ENCODE data around the gene LPAR2.

Gene LPAR2

DNA sequence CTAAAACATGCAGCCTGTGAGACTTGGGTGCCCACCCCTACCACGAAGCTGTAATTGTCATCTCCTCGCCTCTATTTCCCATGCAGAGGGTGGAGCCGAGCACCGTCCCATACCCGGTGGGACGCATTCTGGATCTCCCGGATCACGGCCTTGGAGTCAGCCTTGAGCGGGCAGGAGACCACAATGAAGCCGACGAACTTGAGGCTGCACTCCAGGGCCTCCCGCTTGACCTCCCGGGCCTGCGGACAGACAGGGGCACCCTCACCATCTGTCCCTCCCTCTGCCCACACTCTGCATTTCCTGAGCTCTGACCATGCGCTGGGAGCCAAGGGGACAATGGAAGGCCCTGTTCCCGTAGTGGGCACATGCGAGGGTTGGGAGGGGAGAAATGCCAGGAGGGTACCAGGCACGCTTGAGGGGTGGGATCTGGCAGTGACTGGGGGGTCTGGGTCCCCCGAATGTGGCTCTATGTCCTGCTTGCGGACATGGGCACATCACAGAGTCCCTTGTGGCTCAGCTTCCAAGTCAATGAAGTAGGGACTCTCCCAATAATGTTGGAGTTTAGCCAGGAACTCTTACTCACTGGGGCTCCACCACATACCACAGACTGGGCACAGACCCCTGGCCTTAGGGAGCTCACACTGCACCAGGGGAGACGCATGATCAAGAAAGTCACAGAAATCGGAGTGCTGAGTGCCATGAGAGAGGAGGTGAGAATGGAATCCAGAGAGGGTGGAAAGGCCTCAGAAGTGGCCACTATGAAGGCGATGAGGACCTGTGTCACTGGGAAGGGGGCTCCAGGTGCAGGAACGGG, 24.7 kb upstream of the LPAR2 start:
- no peak for DNase-seq

DNA sequence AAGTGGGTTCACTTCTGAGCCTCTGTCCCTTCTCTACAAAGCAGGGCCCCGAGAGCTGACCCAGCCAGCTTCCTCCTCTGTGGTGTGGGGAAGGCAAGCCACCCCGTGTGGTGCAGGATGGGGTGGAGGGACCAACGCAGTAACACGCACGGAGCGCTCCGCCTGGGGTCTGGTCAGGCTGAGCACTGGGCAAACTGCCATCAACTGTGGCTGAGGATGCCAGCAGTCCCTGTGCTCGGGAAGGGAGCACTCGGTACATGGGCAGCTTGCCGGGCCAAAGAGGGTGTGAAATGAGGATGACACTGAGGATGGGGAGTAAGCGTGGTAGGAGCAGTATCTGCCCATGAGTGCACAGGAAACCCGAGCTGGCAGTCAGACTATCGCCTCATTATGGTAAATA, 23.1 kb upstream of the LPAR2 start:
- no peak for DNase-seq

DNA sequence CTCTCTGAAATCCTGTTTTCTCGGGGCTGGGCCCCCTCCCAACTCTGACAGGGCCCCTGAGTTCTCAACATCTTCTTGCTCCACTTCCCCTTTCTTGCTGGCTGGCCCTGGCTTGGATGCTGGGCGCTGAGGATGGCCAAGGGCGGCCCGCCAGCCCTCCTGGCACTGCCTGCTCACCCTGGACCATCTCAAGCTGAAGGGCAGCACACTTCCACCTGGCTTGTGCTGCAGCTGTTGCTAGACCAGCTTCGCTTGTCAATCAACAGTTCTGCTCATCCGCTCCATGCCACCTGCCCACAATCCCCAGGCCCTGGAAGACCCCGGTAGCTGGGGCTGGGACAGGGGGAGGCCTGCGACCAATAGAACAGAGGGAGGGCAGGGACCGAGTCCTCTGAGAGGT, 22.3 kb upstream of the LPAR2 start:
- DNase-seq: no peak

DNA sequence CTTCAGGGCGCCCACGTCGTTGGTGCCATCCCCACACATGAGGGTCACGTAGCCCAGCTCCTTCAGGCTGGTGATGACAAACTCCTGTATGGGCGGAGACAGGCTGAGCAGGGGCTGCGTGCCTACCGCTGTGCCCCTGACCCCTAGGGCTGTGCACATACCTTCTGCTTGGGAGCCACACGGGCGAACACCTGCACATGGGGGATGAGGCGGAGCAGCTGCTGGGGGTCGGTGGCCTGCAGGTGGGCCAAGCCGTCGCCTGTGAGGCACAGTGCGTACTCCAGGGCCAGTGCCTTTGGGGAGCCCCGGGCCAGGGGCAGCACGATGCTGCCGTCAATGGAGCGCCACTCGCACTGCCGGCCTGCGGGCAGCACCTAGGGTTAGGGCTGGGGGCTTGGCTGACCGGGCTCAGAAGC, 21.6 kb upstream of the LPAR2 start:
- DNase-seq: no peak

DNA sequence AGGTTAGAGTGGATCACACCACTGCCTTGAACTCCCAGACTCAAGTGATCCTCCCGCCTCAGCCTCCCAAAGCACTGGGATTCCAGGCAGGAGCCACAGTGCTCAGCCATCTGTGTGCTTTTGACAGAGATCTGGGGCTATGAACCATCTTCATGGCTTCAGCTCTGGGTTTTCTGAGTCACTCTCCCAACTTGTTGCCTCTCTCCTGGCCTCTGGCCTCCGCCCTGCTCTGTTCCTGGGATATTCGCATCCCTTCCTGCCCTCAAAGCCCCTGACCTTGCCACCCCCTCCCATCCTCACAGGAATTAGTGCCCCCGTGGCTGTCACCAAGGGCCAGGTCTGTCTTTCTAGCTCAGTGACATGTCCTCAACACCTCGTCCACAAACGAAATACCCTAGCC, 21.1 kb upstream of the LPAR2 start:
- DNase-seq: no peak

DNA sequence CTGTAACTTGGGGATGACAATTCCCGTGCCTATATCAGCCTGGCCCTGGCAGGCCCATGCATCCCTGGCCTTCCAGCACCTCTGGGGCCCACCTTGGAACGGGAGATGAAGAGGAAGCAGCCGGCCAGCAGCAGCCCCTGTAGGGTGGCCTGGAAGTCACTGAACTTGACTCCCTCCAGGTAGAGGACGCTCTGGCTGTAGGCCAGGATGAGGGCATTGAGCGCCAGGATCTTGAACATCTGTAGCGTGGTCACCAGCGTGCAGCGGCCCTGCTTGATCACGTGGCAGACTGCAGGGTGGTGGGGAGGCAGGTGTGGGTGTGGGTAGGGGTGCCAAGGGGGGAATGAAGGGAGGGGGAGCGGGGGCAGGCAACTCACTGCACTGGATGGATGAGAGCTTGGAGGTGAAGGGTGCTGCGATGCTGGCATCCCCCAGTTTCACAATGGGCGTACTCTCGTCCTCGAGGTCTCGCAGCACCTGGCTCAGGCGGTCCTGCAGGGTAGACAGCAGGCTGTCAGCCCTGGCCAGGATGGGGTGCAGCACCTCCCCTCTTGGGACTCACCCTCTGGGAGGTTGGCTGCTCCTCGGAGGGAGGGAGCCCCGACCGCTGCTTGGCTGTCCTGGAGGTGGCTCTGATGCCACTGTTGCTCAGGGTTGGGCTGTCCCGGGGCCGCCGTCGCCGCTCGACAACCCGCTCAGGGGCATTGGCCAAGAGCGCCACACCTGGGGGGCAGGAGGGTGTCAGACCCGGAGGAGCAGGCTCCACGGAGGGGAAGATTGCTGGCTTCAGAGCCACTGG, 19.2 kb upstream of the LPAR2 start:
- no peak for DNase-seq

DNA sequence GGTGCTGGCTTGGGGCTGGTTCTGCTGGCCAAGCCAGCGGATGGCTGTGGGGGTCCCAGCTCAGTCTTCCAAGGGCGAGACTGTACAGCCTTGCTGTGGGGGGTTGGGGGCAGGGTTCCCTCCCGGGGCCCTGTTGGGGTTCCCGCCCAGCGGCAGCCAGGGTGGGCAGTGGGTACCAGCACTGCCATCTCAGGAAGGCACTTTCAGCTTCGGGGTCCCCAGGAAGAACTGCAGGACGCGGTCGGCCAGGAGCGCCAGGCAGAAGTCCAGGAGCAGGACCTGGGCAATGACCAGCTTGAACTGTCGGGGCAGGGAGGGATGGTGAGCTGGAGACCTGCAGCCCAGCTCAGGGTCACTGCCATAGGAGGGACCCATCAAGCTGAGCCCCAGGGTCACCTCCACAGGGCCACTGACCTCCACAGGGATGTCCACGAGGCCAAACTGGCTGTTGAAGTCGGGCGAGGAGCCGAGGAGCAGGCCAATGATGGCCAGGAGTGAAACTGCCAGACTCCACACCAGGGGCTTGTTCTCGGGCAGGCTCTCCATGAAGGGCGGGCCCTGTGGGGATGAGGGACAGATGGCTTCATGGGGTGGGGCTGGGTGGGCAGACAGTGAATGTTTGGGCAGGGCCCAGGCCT, 17.3 kb upstream of the LPAR2 start:
- no peak for DNase-seq

DNA sequence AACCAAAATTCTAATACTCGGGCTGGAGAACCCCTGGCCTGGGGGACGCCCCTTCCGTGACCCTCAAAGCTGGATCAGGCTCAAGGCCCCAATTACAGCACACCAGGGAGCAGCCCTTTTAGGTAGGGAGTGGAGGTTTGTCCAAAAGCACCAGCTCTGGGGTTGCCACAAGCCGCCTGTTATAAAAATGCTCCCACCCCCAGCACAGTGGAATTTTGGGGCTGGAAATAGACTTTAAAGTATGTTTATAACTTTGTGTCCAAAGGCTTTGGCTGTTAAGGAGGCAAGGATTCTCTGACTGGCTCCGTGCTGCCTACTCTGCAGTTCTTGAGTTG, 16.0 kb upstream of the LPAR2 start:
- no peak for DNase-seq

DNA sequence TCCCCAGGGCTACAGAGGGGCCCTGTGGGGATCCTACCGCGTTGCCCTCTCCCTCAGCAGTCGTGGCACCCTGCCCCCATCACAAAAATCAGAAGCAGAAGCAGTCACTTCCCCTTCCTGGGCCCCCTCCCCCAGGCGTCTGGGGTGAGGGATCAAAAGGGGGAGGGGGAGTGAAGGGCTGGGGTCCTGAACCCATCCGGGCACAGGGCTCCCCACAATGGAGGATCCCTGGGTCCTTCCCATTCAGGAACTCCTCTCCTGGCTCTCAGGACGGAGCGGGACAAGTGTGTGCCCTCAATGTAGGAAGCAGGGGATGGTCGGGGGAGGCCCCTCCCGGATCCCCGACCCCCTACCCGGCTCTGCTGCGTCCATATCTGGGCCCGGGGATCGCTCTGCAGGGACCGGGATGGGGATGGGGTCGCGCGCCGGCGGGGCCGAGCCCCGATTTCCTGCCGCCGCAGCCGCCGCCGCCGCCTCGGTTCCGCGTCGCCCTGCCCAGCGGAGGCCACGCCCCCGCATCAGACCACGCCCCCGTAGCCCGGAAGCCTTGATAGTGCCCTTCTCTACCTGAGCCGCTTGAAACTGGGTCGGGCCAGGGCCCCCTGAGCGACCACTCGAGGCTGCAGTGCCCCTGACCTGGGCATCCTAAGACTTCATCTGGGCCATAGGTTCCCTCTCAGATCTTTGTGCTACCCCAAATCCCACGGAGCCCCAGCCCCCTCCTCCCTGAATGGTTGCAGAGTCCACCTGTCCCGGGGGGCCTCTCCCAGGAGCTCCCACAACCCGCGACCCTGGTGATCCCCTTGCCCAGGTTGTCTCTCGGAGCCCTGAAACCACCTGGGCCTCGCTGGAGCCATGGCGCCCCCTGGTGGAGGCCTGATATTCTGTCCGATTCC, 15.4 kb upstream of the LPAR2 start, which contains the start of gene GMIP:
TSS of gene GMIP (minus strand) at position 500 of the 896 bp plus-strand sequence. CDS start at position 372, 128 bp downstream.
- DNase-seq: peak; percentile 49

DNA sequence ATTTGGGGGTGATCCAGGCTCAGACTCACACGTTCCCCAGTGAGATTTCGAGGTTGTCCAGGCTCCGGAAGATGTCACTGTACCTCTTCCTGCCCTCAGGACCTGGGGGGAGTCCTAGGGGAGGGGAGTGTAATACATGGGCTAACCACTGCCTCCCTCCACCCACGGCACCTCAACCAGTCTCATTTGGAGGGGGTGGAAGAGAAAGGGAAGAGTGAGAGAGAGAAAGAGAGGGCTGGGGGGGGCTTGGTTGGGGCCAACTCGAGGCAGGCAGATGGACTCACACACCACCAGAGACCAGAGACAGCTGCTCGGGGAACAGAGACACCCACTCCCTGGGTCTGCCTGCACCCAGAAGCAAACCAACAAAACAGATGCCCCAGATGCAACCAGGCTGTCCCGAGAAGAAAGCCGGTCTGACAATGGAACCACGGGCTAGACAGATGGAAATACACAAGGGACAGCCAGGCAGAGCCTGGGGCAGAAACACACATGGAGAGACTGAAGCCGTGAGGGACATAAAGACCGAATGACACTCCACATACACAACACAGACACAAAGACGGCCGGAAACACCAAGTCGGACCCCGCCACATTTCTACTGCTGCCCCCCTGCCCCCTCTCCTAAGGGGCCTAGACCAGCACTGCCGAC, 14.6 kb upstream of the LPAR2 start:
- no peak for DNase-seq

DNA sequence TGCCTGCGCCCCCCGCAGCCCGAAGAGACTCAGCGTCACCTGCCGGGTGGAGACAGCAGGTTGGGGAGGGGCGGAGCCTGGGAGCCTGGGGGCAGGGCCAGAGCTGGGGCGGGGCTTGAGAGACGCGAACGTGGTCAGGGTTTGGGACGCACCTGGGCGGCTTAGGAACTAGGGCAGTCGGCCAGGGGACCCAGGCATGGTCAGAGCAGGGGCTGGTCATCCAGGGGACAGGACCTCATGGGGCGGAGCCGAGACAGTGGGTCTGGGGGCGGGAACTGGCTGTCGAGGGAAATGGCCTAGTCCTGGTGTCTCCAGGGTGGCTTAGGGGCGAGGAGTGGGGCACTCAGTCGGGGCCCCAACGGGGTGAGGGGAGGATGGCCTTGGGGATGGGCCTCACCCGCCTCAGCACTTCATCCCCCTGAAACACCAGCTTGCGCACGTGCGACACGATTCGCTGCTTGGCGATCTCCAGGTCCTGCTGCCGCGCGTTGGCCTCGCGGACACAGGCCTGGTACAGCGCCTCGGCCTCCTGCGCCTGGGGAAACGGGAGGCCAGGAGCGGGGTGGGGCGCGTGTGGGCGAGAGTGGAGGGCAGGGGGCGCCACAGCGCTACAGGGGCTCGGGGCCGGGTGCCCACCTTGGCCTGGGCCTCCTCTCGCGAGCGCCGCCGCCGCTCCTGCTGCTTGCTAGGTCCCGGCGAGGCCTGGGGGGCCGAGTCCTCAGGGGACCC, 9.7 kb upstream of the LPAR2 start:
- DNase-seq: no peak

DNA sequence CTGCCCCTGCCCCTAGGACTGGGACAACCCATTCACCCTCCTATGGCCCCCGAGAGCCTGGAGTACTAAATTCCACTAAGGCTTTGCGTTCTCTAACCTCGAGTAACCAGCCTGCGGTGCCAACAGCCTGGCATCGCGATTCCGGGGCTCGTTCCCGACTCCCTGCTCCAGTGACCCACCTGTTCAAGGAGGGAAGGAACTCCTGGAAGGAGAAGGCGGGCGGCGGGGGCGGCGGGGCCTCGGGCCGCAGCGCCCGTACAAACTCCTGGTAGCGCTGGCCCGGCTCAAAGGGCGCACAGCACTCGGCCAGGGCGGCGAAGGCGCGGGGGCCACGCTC, 9.1 kb upstream of the LPAR2 start:
- no peak for DNase-seq

DNA sequence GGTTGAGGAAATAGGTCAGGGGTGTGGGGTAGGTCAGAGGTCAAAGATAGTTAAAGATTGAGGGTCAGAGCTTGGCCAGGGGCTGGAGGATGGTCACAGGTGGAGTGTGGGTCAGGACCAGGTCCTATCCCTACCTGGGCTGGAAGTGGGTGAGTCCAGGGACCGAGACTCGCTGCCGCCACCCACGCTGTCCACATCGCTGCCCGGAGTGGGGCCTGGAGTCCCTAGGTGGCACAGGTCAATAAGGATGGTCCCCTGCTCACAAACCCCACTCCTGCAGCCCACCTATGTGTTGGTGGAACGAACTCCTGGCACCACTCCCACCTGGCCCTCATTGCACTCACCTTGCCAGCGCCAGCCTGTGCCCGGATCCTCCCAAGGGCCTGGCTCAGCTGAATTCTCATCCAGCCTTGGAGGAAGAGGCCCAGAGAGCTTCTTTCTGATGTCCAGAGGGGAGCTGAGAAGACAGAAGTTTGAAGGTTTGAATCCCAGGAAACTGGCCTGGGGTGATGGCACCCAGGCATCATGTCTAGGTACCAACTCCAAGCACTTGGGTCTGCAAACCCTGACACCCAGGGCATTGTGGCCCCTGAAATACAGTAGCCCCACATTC, 8.7 kb upstream of the LPAR2 start:
- DNase-seq: no peak

DNA sequence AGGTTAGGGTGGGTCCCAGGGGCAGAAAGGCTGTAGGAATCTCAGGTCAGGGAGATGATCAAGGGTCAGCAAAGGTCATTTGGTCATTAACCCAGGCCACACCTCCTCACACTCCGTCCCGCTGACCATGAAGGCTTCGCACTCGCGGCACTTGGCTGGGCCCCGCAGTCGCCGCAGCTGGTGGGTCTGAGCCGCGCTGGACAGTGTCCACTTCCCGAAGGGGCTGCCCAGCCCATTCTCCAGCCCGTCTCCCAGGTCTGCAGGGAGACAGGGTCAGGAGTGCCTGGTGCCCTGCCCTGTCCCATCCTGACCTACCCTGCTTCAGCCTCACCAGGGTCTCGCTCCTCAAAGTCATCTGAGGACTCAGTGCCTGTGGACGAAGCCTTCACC, 7.3 kb upstream of the LPAR2 start:
- DNase-seq: no peak

DNA sequence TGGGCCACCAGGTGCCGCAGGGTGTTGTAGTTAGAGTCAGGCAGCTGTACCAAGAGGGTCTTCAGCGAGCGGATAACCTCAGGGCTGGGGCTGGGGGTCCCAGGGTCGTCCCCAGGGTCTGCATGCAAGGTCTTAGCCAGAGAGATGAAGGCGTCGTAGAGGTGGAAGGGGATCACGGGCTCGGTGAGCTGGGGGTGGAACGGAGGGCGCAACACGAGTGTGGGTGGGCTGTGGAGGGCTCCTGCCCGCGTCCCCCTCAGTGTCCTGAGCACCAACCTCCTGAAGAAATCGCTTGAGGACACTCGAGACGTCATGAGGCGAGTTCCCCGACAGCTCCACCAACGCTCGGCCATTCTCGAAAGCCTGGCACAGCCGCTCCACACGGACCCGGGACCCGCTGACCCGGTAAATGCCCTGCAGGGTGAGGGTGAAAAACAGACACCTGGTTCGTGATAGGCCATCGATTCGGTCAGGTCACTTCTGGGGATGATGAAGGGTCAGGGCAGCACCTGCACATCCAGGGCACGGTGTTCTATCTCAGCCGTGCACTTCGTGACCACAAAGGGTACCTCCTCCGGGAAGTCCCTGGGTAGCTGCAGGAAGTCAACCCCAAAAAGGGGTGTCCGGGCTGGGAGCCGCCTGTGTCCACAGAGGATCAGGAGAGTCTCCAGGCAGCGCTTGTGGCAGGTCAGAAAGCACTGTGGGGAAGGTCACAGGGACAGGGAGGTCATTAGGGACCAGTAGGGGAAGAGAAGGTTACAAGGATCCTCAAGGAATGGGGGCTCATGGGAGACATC, 6.7 kb upstream of the LPAR2 start:
- no peak for DNase-seq

DNA sequence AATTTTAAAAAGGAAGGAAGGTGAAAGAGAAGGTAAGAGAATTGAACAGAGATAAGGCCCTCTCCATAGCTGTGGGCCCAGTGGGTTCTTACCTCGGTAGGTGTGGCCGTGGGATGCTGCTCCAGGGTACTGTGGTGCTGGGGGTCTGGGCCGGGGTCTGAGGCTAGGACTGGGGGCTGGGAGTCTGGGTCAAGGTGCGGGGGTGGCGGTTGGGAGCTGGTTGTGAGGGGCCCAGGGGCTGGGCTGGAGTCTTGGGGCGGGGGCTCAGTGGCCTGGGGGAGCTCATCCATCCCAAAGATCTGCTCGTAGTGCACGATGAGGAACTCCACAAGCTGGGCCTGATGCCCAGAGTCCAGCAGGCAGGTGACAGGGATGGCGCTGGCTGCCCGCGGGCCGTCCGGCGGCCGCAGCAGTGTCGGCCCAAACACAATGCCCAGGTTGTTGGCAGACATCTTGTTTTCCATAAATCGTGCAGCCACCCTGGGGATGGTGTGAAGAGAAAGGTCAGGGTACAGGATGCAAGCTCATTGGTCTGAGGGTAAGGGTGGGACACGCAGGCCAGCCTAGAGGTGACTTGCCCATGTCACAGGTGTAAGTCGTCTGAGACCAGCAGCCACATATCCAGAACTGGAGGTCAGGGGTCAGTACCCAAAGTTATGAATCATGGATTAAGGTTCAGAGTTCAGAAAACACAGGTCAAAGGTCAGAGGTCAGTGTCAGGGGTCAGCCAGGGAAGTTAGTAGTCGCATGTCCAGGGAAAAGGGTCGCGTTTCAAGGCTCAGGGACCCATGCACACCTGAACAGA, 5.9 kb upstream of the LPAR2 start:
- DNase-seq: no peak

DNA sequence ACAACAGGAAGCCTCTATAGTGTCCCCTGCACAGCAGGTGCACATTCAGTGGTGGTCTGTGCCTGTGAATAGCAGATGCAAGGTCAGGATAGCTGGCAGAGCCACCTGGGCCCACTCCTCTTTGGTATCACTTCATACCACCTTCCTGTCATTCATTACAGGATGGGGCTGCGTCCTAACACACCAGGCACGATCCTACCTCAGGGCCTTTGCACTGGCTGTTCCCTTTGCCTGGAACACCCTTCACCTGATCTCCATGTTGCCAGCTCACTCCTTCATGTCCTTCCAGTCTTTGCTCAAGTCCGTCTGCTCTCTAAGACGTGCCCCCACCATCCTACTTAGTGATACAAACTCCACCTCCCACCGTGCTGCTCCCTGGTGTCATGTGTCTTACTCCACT, 4.6 kb upstream of the LPAR2 start:
- DNase-seq: no peak

DNA sequence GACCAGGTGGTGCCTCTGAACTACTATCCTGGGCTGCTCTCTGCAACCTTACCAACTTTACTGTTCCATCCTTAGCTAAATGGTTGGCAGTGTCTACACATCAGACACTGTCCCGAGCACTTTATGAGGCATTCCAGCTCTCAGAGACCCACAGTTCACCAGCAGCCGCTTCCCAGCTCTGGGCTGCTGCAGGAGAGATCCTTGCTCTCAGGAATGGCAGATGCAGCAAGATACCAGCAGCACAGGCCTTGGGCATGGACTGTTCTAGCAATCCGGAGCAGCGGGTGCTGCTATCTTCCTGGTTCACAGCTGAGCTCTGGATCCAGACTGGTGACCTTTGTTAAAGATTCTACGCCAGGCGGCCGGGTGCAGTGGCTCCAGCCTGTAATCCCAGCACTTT, 3.3 kb upstream of the LPAR2 start:
- no peak for DNase-seq

DNA sequence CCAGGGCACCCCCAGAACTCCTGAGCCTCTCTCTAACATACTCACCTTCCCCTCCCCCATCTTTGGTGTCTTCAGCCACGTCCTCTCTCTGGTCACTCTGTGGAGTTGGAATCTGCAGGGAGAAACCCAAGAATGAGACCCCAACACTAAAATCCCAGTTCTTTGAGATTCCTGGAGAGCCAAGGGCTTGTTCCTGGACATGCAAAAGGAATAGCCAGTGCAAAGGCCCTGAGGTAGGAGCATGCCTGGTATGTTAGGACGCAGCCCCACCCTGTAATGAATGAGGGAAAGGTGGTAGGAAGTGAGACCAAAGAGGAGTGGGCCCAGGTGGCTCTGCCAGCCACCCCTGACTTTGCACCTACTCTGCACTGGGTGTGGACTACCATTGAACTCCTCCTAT, 2.4 kb upstream of the LPAR2 start:
- no peak for DNase-seq

DNA sequence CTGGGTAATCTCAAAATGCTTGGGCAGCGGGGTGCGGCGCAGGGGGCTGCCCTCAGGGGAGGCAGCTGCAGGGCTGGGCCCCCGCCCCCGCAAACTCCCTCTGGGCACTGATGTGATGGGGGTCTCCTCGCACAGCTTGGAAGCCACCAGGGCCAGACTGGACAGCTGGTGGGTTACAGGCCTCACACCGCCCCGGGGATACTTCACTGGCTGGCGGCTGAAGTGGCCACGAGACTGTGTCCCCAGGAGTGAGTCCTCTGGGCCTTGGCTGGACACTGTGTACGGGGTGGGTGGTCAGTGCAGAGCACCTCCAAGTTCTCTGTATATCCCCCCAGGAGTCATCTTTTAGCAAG, 2.0 kb upstream of the LPAR2 start:
- no peak for DNase-seq
